ENCODE data around the gene TAF9.

Gene TAF9, protein sequence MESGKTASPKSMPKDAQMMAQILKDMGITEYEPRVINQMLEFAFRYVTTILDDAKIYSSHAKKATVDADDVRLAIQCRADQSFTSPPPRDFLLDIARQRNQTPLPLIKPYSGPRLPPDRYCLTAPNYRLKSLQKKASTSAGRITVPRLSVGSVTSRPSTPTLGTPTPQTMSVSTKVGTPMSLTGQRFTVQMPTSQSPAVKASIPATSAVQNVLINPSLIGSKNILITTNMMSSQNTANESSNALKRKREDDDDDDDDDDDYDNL

DNA sequence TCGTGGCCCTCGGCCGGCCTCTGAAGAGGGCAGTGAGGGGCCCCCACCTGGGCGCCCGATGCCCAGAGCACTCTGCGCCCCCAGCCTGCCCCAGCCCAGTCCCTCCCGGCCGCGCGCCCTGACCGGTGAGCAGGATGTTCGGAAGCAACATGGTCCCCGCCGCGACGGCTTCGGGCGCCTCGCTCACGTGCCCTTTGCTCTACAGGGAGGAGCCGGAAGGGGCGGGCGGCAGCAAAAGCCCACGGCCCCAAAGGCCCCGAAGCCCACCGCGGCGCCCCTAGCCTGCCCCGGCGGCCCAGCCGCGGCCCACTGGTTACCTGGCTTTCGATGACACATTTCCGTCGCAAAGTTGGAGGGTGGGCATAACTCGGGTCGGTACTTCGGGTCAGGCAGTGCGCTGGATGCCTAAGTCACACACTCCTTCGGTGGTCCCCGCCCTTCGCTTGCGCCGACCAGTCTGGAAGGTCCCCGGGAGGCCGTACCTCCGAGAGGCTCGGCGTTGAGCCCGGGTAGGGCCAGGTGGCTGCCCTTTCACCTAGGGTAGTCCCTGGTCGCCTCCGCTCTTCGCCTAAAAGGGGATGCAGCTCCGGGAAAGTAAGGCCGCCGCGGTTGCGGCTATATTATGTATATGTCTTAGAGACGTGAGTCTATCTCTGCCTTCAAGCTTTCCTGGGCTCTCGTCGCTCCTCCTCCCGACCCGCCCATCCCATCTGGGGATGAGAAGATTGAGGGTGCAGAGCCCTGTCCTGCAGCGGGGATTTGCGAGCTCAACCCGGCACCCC is at the start of gene TAF9, which contains the start of the genes AK6 and RAD17:
Gene TAF9 (minus strand): TSS at position 181 of the 782 bp plus-strand sequence. CDS start 3,783 bp downstream, outside the sequence.
Gene AK6 (minus strand): TSS at position 181 of the 782 bp plus-strand sequence. CDS start 30 bp downstream, at position 151.
Gene RAD17 (plus strand): TSS at position 479 of the 782 bp plus-strand sequence. CDS start 2,391 bp downstream, outside the sequence.
- H3K9ac ChIP-seq (ENCODE audit: low read length): peak within 1 kb of the TSS; percentile 95
- H3K36me3 ChIP-seq (replicated peaks; ENCODE audit: low read depth, low read length): peaks cover 10% of the 10 kb centered on the region
- H3K4me3 ChIP-seq (ENCODE audit: low read length): peak within 1 kb of the TSS; percentile 100
- H3K27me3 ChIP-seq (ENCODE audit: low read depth, low read length): no peaks in the 10 kb centered on the region
- H3K79me2 ChIP-seq (ENCODE audit: low read length): peaks cover 80% of the 10 kb centered on the region
- peak within 1 kb of the TSS; percentile 32; the same call in 1 of the 2 replicates for H2AFZ ChIP-seq (ENCODE audit: low read depth, low read length)
- H3K9me3 ChIP-seq (ENCODE audit: insufficient read depth, low read length): no peaks in the 10 kb centered on the region
- peak within 1 kb of the TSS; percentile 93 for H3K4me2 ChIP-seq (ENCODE audit: low read length)
- TF ChIP-seq EZH2phosphoT487 (IDR thresholded peaks at IDR 0.05; ENCODE audit: low read depth): no peak
- TF ChIP-seq, protein P1, sequence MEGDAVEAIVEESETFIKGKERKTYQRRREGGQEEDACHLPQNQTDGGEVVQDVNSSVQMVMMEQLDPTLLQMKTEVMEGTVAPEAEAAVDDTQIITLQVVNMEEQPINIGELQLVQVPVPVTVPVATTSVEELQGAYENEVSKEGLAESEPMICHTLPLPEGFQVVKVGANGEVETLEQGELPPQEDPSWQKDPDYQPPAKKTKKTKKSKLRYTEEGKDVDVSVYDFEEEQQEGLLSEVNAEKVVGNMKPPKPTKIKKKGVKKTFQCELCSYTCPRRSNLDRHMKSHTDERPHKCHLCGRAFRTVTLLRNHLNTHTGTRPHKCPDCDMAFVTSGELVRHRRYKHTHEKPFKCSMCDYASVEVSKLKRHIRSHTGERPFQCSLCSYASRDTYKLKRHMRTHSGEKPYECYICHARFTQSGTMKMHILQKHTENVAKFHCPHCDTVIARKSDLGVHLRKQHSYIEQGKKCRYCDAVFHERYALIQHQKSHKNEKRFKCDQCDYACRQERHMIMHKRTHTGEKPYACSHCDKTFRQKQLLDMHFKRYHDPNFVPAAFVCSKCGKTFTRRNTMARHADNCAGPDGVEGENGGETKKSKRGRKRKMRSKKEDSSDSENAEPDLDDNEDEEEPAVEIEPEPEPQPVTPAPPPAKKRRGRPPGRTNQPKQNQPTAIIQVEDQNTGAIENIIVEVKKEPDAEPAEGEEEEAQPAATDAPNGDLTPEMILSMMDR (IDR thresholded peaks at IDR 0.05; ENCODE audit: low read depth, low read length): no peak
- peaks cover 3% of the 10 kb centered on the region; the same call in 1 of the 2 replicates for H4K20me1 ChIP-seq (ENCODE audit: insufficient read depth, low read length)
- H3K4me1 ChIP-seq (ENCODE audit: low read length): peaks cover 17% of the 10 kb centered on the region
- H3K27ac ChIP-seq (ENCODE audit: low read length): peak within 1 kb of the TSS; percentile 85

DNA sequence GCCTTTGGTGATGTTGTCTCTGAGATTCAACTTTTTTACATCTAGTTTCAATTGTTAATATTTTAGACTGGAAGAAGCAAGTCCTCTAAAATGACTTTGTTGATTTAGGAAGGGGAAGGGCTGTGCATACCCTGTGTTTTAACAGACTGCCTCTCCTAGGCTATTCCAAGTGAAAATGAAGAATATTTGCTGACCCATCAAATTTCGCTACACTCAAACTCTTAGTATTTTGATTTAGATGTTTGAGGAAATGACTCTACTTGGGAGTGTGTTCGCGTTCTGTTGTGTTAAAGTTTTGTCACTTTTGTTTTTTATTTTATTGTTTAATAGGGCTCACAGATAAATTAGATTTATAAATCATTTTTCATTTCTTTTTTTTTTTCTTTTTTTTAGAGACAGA is 49.2 kb upstream of the TAF9 start:
- Histone ChIP-seq H3K36me3 (replicated peaks; ENCODE audit: low read depth, low read length) (no peaks in the 10 kb centered on the region), H3K4me1 (ENCODE audit: low read length) (no peaks in the 10 kb centered on the region), H3K9me3 (ENCODE audit: insufficient read depth, low read length) (no peaks in the 10 kb centered on the region), H3K9ac (ENCODE audit: low read length) (no peak overlapping the region), H4K20me1 (ENCODE audit: insufficient read depth, low read length) (no peaks in the 10 kb centered on the region), H3K27ac (ENCODE audit: low read length) (no peak overlapping the region), H3K79me2 (ENCODE audit: low read length) (no peaks in the 10 kb centered on the region), H3K27me3 (ENCODE audit: low read depth, low read length) (no peaks in the 10 kb centered on the region), H3K4me2 (ENCODE audit: low read length) (no peak overlapping the region), H2AFZ (ENCODE audit: low read depth, low read length) (no peak overlapping the region), H3K4me3 (ENCODE audit: low read length) (no peak overlapping the region)
- no peak for TF ChIP-seq EZH2phosphoT487 (IDR thresholded peaks at IDR 0.05; ENCODE audit: low read depth)
- TF ChIP-seq, protein P1 (IDR thresholded peaks at IDR 0.05; ENCODE audit: low read depth, low read length): no peak

DNA sequence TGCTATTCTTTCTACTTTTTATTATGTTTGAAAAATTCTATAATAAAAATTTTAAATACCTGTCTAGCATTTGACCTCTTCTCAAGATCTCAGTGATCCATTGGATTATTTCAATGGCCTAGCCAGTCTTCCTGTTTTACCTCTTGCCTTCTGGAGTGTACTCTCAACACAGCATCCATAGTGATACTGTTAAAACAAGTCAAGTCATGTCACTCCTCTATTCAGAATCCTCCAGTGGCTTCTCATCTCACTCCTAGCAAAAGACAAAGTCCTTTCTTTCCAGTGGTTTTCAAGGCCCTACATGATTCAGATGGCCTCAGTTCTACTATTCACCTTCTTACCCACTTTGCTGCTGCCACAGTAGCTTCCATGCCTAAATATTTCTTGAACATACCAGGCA is 47.4 kb upstream of the TAF9 start:
- no peaks in the 10 kb centered on the region for H3K9me3 ChIP-seq (ENCODE audit: insufficient read depth, low read length)
- H3K4me2 ChIP-seq (ENCODE audit: low read length): no peak overlapping the region
- TF ChIP-seq, protein P1 (IDR thresholded peaks at IDR 0.05; ENCODE audit: low read depth, low read length): no peak
- TF ChIP-seq EZH2phosphoT487 (IDR thresholded peaks at IDR 0.05; ENCODE audit: low read depth): no peak
- H3K4me1 ChIP-seq (ENCODE audit: low read length): no peaks in the 10 kb centered on the region
- no peaks in the 10 kb centered on the region for H3K79me2 ChIP-seq (ENCODE audit: low read length)
- H3K9ac ChIP-seq (ENCODE audit: low read length): no peak overlapping the region
- no peak overlapping the region for H3K27ac ChIP-seq (ENCODE audit: low read length)
- H3K4me3 ChIP-seq (ENCODE audit: low read length): no peak overlapping the region
- H3K36me3 ChIP-seq (replicated peaks; ENCODE audit: low read depth, low read length): no peaks in the 10 kb centered on the region
- no peaks in the 10 kb centered on the region for H4K20me1 ChIP-seq (ENCODE audit: insufficient read depth, low read length)
- no peak overlapping the region for H2AFZ ChIP-seq (ENCODE audit: low read depth, low read length)
- no peaks in the 10 kb centered on the region for H3K27me3 ChIP-seq (ENCODE audit: low read depth, low read length)

DNA sequence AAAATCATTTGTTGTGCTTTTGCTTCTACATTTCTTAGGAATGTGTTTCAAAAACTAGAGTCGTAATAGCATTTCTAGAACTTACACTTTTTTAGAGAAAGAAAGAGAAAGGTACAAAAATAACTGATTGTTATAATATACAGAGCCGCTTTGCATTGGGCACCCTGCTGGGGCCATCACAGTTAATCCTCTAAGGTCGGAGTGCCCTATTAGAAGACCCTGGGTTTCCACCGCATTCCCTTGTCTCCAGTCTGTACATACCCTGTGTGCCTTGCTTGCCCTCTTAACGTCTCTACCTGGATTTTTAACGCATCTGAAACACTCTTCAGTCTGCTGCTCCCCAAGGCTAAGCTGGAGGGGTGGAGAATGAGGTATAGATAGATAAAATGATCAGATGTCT is 46.9 kb upstream of the TAF9 start:
- Histone ChIP-seq H3K9ac (ENCODE audit: low read length) (no peak overlapping the region), H3K4me2 (ENCODE audit: low read length) (no peak overlapping the region), H3K9me3 (ENCODE audit: insufficient read depth, low read length) (no peaks in the 10 kb centered on the region), H4K20me1 (ENCODE audit: insufficient read depth, low read length) (no peaks in the 10 kb centered on the region), H3K27ac (ENCODE audit: low read length) (no peak overlapping the region), H2AFZ (ENCODE audit: low read depth, low read length) (no peak overlapping the region), H3K79me2 (ENCODE audit: low read length) (no peaks in the 10 kb centered on the region), H3K4me3 (ENCODE audit: low read length) (no peak overlapping the region), H3K27me3 (ENCODE audit: low read depth, low read length) (no peaks in the 10 kb centered on the region), H3K36me3 (replicated peaks; ENCODE audit: low read depth, low read length) (no peaks in the 10 kb centered on the region), H3K4me1 (ENCODE audit: low read length) (no peaks in the 10 kb centered on the region)
- TF ChIP-seq, protein P1 (IDR thresholded peaks at IDR 0.05; ENCODE audit: low read depth, low read length): no peak
- no peak for TF ChIP-seq EZH2phosphoT487 (IDR thresholded peaks at IDR 0.05; ENCODE audit: low read depth)
